NCI-H146 treated with DMSO at 0.1 percent for 48 hours (cell line): Measurements from ENCODE around the gene GPRASP2.
A peak's percentile ranks its signal among the peaks of the same experiment; 100 is the strongest.
"Not testable (repeated sequence)": the region's sequence is repeated elsewhere in the genome, so short reads cannot be mapped to it uniquely, and the experiment has no call there.

Experiments used
- DNase-seq: peaks from one replicate; lab custom pipeline; 2025; ENCODE audit not compliant: unreplicated experiment; lab: John Stamatoyannopoulos, UW

Gene GPRASP2

GRCh38 chrX:102712216-102712966, at the start of gene GPRASP2:
TSS of gene GPRASP2 (plus strand) at chrX:102712448. CDS start at chrX:102714870, 2,422 bp downstream.
- peak; percentile 10 for DNase-seq

- not testable (repeated sequence) for DNase-seq
Observed at GRCh38 chrX:102663820-102664219, 48.4 kb upstream of the GPRASP2 start.

GRCh38 chrX:102667034-102667433, 45.2 kb upstream of the GPRASP2 start:
- not testable (repeated sequence) for DNase-seq

GRCh38 chrX:102669526-102669925, 42.7 kb upstream of the GPRASP2 start:
- DNase-seq, result no peak

- no peak for DNase-seq
Observed at GRCh38 chrX:102672856-102673255, 39.4 kb upstream of the GPRASP2 start.

GRCh38 chrX:102677479-102677878, 34.8 kb upstream of the GPRASP2 start:
- DNase-seq, result not testable (repeated sequence)

GRCh38 chrX:102684772-102685520, 27.3 kb upstream of the GPRASP2 start:
- DNase-seq, result no peak

GRCh38 chrX:102694749-102695148, 17.5 kb upstream of the GPRASP2 start:
- DNase-seq, result no peak

- no peak for DNase-seq
Observed at GRCh38 chrX:102696306-102696705, 15.9 kb upstream of the GPRASP2 start.

- no peak for DNase-seq
Observed at GRCh38 chrX:102697494-102697893, 14.8 kb upstream of the GPRASP2 start.

- no peak for DNase-seq
Observed at GRCh38 chrX:102708900-102709299, 3.3 kb upstream of the GPRASP2 start.

GRCh38 chrX:102711872-102712215, 404 bp upstream of the GPRASP2 start:
- DNase-seq, result no peak

GRCh38 chrX:102712981-102713625, 855 bp downstream of the GPRASP2 start:
- peak; percentile 24 for DNase-seq

GRCh38 chrX:102714994-102715393, 2.7 kb downstream of the GPRASP2 start:
- no peak for DNase-seq

GRCh38 chrX:102715967-102716366, 3.7 kb downstream of the GPRASP2 start:
- no peak for DNase-seq

GRCh38 chrX:102720237-102721168, 8.3 kb downstream of the GPRASP2 start, which contains the start of gene GPRASP3:
TSS of gene GPRASP3 (plus strand) at chrX:102720743. CDS start at chrX:102748996, 28,253 bp downstream.
- peak; percentile 35 for DNase-seq

- DNase-seq, result not testable (repeated sequence)
Observed at GRCh38 chrX:102721169-102721506, 8.9 kb downstream of the GPRASP2 start.

GRCh38 chrX:102723456-102723855, 11.2 kb downstream of the GPRASP2 start:
- no peak for DNase-seq

GRCh38 chrX:102727761-102728160, 15.5 kb downstream of the GPRASP2 start:
- DNase-seq, result no peak

GRCh38 chrX:102728646-102729045, 16.4 kb downstream of the GPRASP2 start:
- DNase-seq, result no peak

- no peak for DNase-seq
Observed at GRCh38 chrX:102739657-102740056, 27.4 kb downstream of the GPRASP2 start.
